Measurements from ENCODE around the gene MCM9.
"Not testable (repeated sequence)": the region's sequence is repeated elsewhere in the genome, so short reads cannot be mapped to it uniquely, and the experiment has no call there.

The MCM9 gene

GRCh38 chr6:118770112-118770788 is 164.7 kb downstream of the MCM9 start:
- DNase-seq (ENCODE audit: low read depth in 2 of 2): no peak

- no peak for DNase-seq (ENCODE audit: low read depth in 2 of 2)
Measured at GRCh38 chr6:118768904-118769325, 166.0 kb downstream of the MCM9 start.

GRCh38 chr6:118768441-118768840 is 166.5 kb downstream of the MCM9 start:
- no peak for DNase-seq (ENCODE audit: low read depth in 2 of 2)

GRCh38 chr6:118765316-118765715 is 169.6 kb downstream of the MCM9 start:
- not testable (repeated sequence) for DNase-seq (ENCODE audit: low read depth in 2 of 2)

- DNase-seq (ENCODE audit: low read depth in 2 of 2): no peak
Measured at GRCh38 chr6:118764766-118765165, 170.2 kb downstream of the MCM9 start.
